Ovary (tissue), 3 donors: ENCODE measurements around the gene CCT7.

Experiments
- CTCF ChIP-seq, 3 donors: fragments of 450-650 bp in 2 of 3; fragments of 200-600 bp in 1 of 3; IDR thresholded peaks; one replicate each; pipeline versions ENCODE4 v1.5.1 to v1.8.0; 2016 to 2022; ENCODE audit warnings: antibody characterized with exemption in 3 of 3, mild to moderate bottlenecking in 1 of 3
- EP300 ChIP-seq: sonication (generic); formaldehyde crosslinking; IDR thresholded peaks from one replicate; pipeline ENCODE4 v1.6.1; 2017; ENCODE audit warnings: antibody characterized with exemption
- POLR2A ChIP-seq: fragments of 450-650 bp; IDR thresholded peaks from one replicate; pipeline ENCODE4 v1.6.1; 2017; ENCODE audit warnings: antibody characterized with exemption, mild to moderate bottlenecking, moderate library complexity
- donor health status: DM: no; HTN: no; CAD: no.

GRCh38 chr2:73255907-73256617 is 22.0 kb downstream of the CCT7 start:
- TF ChIP-seq CTCF (IDR thresholded peaks at IDR 0.05) (no peak), POLR2A (no peak), EP300 (no peak)
